Spleen (tissue), 11 donors: ENCODE measurements around the gene MRGPRD. TPM values are rescaled to one million over a fixed set of nuclear protein-coding genes. Genes with fewer than 3 reads are reported as not detected.

Source experiments
- DNase-seq: peaks from one replicate; pipeline ENCODE4 v3.0.0-alpha.2; 2020
- H3K27ac ChIP-seq, 8 donors: fragments of 200-600 bp; sonication (generic) in 7 of 8; 1 replicate in 4 of 8; 2 replicates in 4 of 8; pipeline versions ENCODE4 v1.5.0 to v1.8.0; 2016 to 2021; ENCODE audit warnings: inconsistent platforms in 4 of 8, mild to moderate bottlenecking in 4 of 8, moderate library complexity in 1 of 8
- H3K27me3 ChIP-seq, 7 donors: fragments of 200-600 bp; sonication (generic) in 6 of 7; replicated peaks in 1 of 7; 1 replicate in 4 of 7; 2 replicates in 3 of 7; pipeline versions ENCODE4 v1.5.0 to v1.8.0; 2016 to 2021; ENCODE audit warnings: inconsistent platforms in 3 of 7, mild to moderate bottlenecking in 1 of 7
- H3K36me3 ChIP-seq, 6 donors: fragments of 200-600 bp; sonication (generic) in 5 of 6; 1 replicate in 4 of 6; 2 replicates in 2 of 6; pipeline versions ENCODE4 v1.5.0 to v1.8.0; 2016 to 2021; ENCODE audit warnings: inconsistent platforms in 2 of 6
- H3K4me1 ChIP-seq, 6 donors: fragments of 200-600 bp; sonication (generic) in 5 of 6; 1 replicate in 3 of 6; 2 replicates in 3 of 6; pipeline versions ENCODE4 v1.5.0 to v1.8.0; 2016 to 2021; ENCODE audit warnings: inconsistent platforms in 3 of 6
- H3K4me3 ChIP-seq, 8 donors: fragments of 200-600 bp; sonication (generic) in 7 of 8; 1 replicate in 4 of 8; 2 replicates in 4 of 8; pipeline versions ENCODE4 v1.5.0 to v1.8.0; 2016 to 2021; ENCODE audit warnings: inconsistent platforms in 4 of 8, mild to moderate bottlenecking in 4 of 8, moderate library complexity in 2 of 8
- H3K9me3 ChIP-seq, 8 donors: fragments of 200-600 bp; sonication (generic) in 7 of 8; 1 replicate in 4 of 8; 2 replicates in 4 of 8; pipeline versions ENCODE4 v1.5.0 to v1.8.0; 2016 to 2021; ENCODE audit warnings: inconsistent platforms in 4 of 8
- POLR2A ChIP-seq, 3 donors: fragments of 450-650 bp; IDR thresholded peaks; one replicate each; pipeline ENCODE4 v1.5.1; 2017; ENCODE audit warnings: antibody characterized with exemption in 3 of 3, mild to moderate bottlenecking in 1 of 3
- POLR2AphosphoS5 ChIP-seq, 3 donors: sonication (generic); formaldehyde crosslinking; IDR thresholded peaks; one replicate each; pipeline ENCODE4 v1.5.1; 2017; ENCODE audit warnings: antibody characterized with exemption in 3 of 3
- WGBS, 5 donors: extraction: QIAGEN DNeasy Blood & Tissue Kit in 3 of 5; methylation state at CpG; one replicate each; pipeline versions ENCODE4 v1.1.5 to v1.1.7; 2013 to 2018; 5-methylcytosine and 5-hydroxymethylcytosine counted together
- intact Hi-C: fragments of 100-400 bp; cut with DNase I; formaldehyde crosslinking; loops from one replicate; pipeline ENCODE4 v1.15.0; 2023; ENCODE audit warnings: low total_unique reads
- polyA plus RNA-seq, 3 donors: library from polyadenylated mRNA; stranded (reverse); fragments of 200-250 nt; gene quantifications; one replicate each; pipeline ENCODE4 v1.2.1, GENCODE V29; 2013
- total RNA-seq, 7 donors: library from RNA; depleted of rRNA in 3 of 7; stranded (reverse); fragments of >200 nt in 3 of 7; fragmentation: NEBNext Ultra II Directional in 4 of 7; extraction: Animal tissue kit (Norgen Biotek cat#: 25700) in 4 of 7; gene quantifications; one replicate each; pipeline versions ENCODE4 v1.1.0 to v1.2.1, GENCODE V29; 2016 to 2021
- TF ChIP-seq, protein P1 (sequence below), 11 experiments: fragments of 200-600 bp in 7 of 11; fragments of 450-650 bp in 4 of 11; sonication (generic) in 4 of 11; IDR thresholded peaks in 8 of 11; conservative IDR thresholded peaks in 3 of 11; 1 replicate in 7 of 11; 2 replicates in 4 of 11; pipeline versions ENCODE4 v1.4.0 to v1.8.0; 2016 to 2021; ENCODE audit warnings: antibody characterized with exemption in 11 of 11, inconsistent platforms in 4 of 11, mild to moderate bottlenecking in 1 of 11
- donor health status: healthy with polysubstance abuse.
- donor health status: DM: no; HTN: no; CAD: no; lungs with moderate emphysema.
- donor health status: DM: no; HTN: no; CAD: no.
- donor health status: Bipolar disorder and iron deficiency.
- donor health status: healthy.
- donor health status: DM: no; HTN: no; CAD: no.
- donor health status: DM: yes; HTN: yes; CAD: no.

Gene MRGPRD
- total and polyA plus RNA-seq, 10 donors: not detected

DNA sequence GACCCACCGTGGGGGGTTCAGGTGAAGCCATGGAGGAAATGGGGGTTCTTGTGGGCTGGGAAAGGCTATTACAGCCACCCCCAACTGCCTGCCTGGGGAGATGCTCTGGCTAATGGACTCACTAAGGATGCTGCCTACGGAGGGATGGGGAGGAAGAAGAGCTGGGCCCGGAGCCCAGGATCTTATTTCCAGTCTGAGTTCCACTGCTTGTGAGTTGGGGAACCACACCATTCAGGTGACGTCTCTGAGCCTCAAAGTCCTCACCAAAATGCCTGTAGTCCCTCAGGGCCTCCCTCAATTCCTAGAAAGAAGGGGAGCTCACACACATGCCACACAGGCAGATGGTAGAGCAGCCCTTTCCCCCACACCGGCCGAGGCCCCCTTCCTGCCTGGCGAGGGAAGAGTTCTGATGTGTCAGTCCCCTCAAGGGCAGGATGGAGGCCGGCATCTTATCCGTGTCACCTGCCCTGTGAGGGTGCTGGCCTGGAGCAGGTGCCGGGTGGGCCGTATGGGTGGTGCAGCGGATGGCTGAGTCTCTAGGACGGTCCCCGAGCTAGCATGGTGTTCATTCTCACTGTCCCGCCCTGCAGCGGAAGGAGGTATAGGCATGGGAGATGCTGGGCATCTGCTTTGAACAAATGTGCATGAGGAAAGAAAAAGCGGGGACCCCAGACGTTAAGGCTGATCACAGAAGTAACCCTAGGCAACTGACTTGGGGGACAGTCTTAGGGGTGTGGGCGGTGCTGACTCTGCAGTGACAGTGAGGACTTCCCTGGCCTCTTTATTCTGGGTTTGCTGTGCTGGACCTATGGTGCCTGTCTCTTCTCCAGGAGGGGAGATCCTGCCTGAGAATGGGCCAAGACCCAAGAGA lies 16.6 kb upstream of the MRGPRD start:
- H3K27ac ChIP-seq: peak overlapping the region in 1 of 8 donors; percentile 35
- no peak overlapping the region for H3K4me3 ChIP-seq
- DNase-seq: peak; percentile 62
- H3K36me3 ChIP-seq: no peaks in the 10 kb centered on the region
- 80 to 95% (median 85%) methylated on average over 19 of the region's 19 CpGs for WGBS, 5 donors
- H3K9me3 ChIP-seq: no peaks in the 10 kb centered on the region
- H3K27me3 ChIP-seq: peaks cover 0 to 71% (median 7%) of the 10 kb centered on the region in 7 donors
- peaks cover 0 to 34% (median 18%) of the 10 kb centered on the region in 6 donors for H3K4me1 ChIP-seq
- TF ChIP-seq POLR2A (IDR thresholded peaks at IDR 0.05) (no peak), POLR2AphosphoS5 (IDR thresholded peaks at IDR 0.05) (no peak)
- TF ChIP-seq, protein P1, sequence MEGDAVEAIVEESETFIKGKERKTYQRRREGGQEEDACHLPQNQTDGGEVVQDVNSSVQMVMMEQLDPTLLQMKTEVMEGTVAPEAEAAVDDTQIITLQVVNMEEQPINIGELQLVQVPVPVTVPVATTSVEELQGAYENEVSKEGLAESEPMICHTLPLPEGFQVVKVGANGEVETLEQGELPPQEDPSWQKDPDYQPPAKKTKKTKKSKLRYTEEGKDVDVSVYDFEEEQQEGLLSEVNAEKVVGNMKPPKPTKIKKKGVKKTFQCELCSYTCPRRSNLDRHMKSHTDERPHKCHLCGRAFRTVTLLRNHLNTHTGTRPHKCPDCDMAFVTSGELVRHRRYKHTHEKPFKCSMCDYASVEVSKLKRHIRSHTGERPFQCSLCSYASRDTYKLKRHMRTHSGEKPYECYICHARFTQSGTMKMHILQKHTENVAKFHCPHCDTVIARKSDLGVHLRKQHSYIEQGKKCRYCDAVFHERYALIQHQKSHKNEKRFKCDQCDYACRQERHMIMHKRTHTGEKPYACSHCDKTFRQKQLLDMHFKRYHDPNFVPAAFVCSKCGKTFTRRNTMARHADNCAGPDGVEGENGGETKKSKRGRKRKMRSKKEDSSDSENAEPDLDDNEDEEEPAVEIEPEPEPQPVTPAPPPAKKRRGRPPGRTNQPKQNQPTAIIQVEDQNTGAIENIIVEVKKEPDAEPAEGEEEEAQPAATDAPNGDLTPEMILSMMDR (IDR thresholded peaks at IDR 0.05 in 8 of 11, conservative IDR thresholded peaks at IDR 0.05 in 3 of 11): no peak
- intact Hi-C loops: no loop called here

DNA sequence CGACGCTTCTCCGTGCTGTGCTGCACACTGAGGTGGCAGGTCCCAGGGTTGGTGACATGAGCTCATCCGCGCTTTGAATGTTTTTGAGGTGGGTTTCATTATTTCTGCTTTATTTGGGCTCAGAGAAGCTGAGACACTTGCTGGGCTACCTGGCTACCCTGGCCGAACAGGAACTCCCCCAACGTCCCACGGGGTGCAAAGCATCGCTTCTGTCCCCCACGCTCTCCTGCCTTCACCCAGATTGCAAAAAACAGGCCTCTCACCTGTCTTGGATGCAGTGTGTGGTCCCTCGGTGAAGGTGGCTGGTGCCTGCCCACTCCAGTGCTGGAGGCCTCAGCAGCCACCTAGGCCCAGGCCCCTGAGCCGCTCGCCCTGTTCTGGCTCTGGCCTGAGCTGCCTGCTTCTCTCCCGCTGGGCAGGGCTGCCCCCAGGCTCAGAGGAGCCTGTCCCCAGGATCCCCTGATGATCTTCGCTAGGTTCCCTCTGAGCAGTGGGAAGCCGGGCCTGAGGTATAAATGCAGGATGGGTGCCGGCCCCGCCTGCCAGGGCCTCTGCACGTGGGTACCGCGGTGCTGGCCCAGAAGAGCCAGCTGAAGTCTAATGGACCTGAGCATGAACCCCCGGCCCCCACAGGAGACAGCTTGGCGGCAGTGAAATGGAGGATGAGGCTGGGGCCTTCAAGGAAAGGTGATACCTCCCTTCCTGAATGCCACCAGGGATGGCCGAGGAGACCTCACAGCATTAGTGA lies 15.8 kb upstream of the MRGPRD start:
- no peaks in the 10 kb centered on the region for H3K9me3 ChIP-seq
- peaks cover 0 to 71% (median 7%) of the 10 kb centered on the region in 7 donors for H3K27me3 ChIP-seq
- WGBS, 5 donors: 92 to 96% (median 94%) methylated on average over 12 to 24 of the region's 24 CpGs
- H3K4me3 ChIP-seq: no peak overlapping the region
- H3K4me1 ChIP-seq: peaks cover 0 to 29% (median 14%) of the 10 kb centered on the region in 6 donors
- intact Hi-C loops: no loop called here
- DNase-seq: peak; percentile 50
- no peaks in the 10 kb centered on the region for H3K36me3 ChIP-seq
- TF ChIP-seq POLR2AphosphoS5 (IDR thresholded peaks at IDR 0.05) (no peak), POLR2A (IDR thresholded peaks at IDR 0.05) (no peak)
- TF ChIP-seq, protein P1 (IDR thresholded peaks at IDR 0.05 in 8 of 11, conservative IDR thresholded peaks at IDR 0.05 in 3 of 11): no peak
- H3K27ac ChIP-seq: peak overlapping the region in 1 of 8 donors; percentile 35

GRCh38 chr11:68994894-68995285 lies 14.1 kb upstream of the MRGPRD start:
- TF ChIP-seq, protein P1 (IDR thresholded peaks at IDR 0.05 in 8 of 11, conservative IDR thresholded peaks at IDR 0.05 in 3 of 11): no peak
- TF ChIP-seq POLR2AphosphoS5 (IDR thresholded peaks at IDR 0.05): no peak
- TF ChIP-seq POLR2A (IDR thresholded peaks at IDR 0.05): no peak
- H3K9me3 ChIP-seq: no peaks in the 10 kb centered on the region
- H3K27ac ChIP-seq: no peak overlapping the region
- H3K36me3 ChIP-seq: no peaks in the 10 kb centered on the region
- intact Hi-C loops: no loop called here
- no peak for DNase-seq
- H3K27me3 ChIP-seq: peaks cover 0 to 83% (median 7%) of the 10 kb centered on the region in 7 donors
- WGBS, 5 donors: 75 to 85% (median 80%) methylated on average over 6 of the region's 6 CpGs
- no peak overlapping the region for H3K4me3 ChIP-seq
- H3K4me1 ChIP-seq: peaks cover 0 to 14% (median 9%) of the 10 kb centered on the region in 6 donors
